Measurements from ENCODE around the gene SHISAL2A.

SHISAL2A gene

DNA sequence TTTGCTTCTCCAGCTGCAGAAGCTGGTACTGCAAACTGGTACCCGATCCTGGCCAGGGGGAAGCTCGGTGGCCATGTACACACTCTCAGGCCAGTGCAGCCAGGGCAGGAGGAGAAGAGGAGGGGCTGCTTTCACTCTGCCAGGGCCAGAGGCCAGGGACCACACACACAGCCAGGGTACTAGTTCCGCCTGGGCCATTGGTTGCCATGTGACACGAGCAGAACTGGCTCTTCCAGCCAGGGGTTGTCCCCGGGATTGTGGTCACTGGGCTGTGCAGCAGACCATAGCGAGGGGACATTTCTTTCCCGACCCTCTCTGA lies 3.7 kb upstream of the SHISAL2A start:
- TF ChIP-seq, protein P1, sequence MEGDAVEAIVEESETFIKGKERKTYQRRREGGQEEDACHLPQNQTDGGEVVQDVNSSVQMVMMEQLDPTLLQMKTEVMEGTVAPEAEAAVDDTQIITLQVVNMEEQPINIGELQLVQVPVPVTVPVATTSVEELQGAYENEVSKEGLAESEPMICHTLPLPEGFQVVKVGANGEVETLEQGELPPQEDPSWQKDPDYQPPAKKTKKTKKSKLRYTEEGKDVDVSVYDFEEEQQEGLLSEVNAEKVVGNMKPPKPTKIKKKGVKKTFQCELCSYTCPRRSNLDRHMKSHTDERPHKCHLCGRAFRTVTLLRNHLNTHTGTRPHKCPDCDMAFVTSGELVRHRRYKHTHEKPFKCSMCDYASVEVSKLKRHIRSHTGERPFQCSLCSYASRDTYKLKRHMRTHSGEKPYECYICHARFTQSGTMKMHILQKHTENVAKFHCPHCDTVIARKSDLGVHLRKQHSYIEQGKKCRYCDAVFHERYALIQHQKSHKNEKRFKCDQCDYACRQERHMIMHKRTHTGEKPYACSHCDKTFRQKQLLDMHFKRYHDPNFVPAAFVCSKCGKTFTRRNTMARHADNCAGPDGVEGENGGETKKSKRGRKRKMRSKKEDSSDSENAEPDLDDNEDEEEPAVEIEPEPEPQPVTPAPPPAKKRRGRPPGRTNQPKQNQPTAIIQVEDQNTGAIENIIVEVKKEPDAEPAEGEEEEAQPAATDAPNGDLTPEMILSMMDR (IDR thresholded peaks at IDR 0.05; ENCODE audit: low read depth, low read length) = no peak
- no peak for DNase-seq (ENCODE audit: low read depth, low spot score)
- in situ Hi-C loops (cut with HindIII; ENCODE audit: low sequenced_read_pairs) = no loop called here
- H3K4me3 ChIP-seq (ENCODE audit: low read depth, low read length) = no peak overlapping the region

DNA sequence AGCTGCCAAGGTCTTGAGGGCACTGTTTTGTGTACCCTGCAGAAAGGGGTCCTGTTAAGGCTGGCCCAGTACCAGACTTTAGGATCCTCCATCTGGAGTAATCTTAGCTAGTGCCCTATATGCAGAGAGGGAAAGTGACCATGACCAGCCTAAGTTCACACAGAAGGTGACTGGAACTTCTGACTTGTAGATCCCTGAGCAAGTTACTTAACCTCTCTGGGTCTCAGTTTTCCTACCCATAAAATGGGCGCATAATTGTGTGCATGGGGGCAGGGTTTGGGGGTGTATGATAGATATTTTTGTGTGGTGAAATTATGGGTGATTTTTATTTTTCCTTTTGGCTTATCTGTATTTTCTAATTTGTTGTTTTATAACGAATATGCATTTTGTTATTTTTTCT lies 3.3 kb upstream of the SHISAL2A start:
- no peak for DNase-seq (ENCODE audit: low read depth, low spot score)
- TF ChIP-seq, protein P1 (IDR thresholded peaks at IDR 0.05; ENCODE audit: low read depth, low read length) = no peak
- in situ Hi-C loops (cut with HindIII; ENCODE audit: low sequenced_read_pairs) = no loop called here

DNA sequence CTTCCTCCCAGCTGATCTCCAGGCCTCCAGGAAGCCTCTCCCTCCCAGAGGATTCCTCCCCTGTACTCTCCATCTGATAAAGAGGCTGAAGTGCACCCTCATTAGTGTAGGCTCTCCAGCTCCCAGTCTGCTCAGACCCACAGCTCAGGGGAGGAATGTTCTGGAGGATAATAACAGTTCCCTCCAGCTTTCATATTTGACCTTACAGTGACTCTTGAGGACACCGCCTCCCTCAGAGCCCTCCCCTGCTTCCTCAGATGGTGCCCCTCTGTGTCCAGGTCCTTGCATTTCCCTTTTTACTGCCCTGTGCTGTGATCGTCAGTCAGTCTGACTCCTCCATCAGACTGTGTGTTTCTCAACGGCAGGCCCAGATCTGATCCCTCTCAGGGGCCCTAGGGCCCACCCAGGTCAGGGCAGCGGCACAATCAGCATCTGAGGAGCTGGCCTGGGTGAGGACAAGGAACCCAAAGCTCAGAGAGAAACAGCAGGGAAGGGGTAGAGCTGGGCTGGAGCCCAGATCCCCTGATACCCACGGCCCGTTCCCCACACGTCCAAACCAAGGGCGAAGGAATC lies 1.1 kb upstream of the SHISAL2A start:
- in situ Hi-C loops (cut with HindIII; ENCODE audit: low sequenced_read_pairs) = no loop called here
- no peak overlapping the region for H3K4me3 ChIP-seq (ENCODE audit: low read depth, low read length)
- no peak for DNase-seq (ENCODE audit: low read depth, low spot score)
- TF ChIP-seq, protein P1 (IDR thresholded peaks at IDR 0.05; ENCODE audit: low read depth, low read length) = no peak

More for the DNA sequence above, 3.3 kb upstream of the SHISAL2A start:
- no peak overlapping the region for H3K4me3 ChIP-seq (ENCODE audit: low read depth, low read length)

DNA sequence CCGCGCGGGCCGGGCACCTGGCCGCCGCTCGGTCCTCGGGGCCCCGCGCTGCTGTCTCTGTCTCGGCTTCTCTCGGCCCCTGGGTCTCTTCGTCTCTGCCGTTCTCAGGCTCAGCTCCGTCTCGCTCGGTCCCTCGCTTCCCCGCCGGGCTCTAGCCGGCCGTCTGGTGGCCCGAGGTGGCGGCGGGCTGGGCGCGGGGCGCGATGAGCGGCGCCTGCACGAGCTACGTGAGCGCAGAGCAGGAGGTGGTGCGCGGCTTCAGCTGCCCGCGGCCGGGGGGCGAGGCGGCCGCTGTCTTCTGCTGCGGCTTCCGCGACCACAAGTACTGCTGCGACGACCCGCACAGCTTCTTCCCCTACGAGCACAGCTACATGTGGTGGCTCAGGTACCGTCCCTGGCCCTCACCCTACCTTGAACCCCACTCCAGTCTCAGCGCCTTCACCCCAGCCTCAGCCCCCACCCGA lies 355 bp downstream of the SHISAL2A start:
- no peak for DNase-seq (ENCODE audit: low read depth, low spot score)
- in situ Hi-C loops (cut with HindIII; ENCODE audit: low sequenced_read_pairs) = no loop called here
- TF ChIP-seq, protein P1 (IDR thresholded peaks at IDR 0.05; ENCODE audit: low read depth, low read length) = no peak
- H3K4me3 ChIP-seq (ENCODE audit: low read depth, low read length) = peak overlapping the region; percentile 12

DNA sequence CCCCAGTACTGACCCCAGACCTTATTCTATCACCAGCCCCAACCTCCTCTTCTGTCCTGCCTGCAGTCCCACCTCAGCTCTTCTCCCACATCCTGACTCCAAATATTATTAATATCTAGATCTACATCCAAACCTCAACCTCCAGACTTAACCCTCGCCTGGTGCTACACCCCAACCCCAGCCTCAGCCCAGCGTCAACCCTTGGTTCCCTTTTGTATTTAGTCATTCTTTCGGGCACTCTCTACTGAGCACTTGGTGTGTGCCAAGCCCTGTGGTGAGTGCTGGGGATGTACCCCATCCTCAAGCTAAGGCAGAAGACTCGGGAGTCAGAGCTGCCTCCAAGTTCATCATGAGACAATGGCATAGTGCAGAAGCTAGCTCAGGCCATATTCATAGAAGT lies 1.1 kb downstream of the SHISAL2A start:
- DNase-seq (ENCODE audit: low read depth, low spot score) = no peak
- TF ChIP-seq, protein P1 (IDR thresholded peaks at IDR 0.05; ENCODE audit: low read depth, low read length) = no peak
- in situ Hi-C loops (cut with HindIII; ENCODE audit: low sequenced_read_pairs) = no loop called here
- H3K4me3 ChIP-seq (ENCODE audit: low read depth, low read length) = no peak overlapping the region

DNA sequence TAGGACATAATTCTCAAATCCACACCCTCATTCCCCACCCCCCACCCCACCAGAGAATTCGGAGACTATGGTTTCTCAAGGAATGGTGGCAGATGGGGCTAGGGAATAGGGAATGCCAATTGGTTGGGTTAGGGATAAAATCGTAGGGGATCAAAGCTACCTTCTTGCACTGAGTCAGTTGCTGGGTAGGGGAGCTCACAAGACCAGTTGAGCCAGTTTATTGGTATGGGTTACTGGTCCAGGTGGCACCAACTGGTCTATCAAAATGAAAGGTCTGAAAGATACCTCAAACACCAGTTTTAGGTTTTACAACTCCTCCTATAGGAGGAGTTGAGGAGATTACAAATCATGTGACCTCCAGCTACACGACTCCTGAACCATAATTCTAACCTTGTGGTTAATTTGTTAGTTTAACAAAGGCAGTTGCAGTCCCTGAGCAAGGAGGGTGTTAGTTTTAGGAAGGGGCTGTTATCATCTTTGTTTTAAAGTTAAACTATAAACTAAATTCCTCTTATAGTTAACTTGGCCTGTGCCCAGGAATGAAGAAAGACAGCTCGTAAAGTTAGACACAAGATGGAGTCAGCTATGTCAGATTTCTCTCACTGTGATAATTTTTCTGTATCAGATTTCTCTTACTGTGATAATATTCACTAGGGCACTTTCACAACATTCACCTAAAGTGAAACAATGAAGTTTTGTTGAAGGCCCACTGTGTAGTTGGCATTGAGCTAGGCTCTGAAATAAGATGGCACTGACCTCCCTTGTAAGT lies 2.5 kb downstream of the SHISAL2A start:
- no peak overlapping the region for H3K4me3 ChIP-seq (ENCODE audit: low read depth, low read length)
- in situ Hi-C loops (cut with HindIII; ENCODE audit: low sequenced_read_pairs) = no loop called here
- no peak for DNase-seq (ENCODE audit: low read depth, low spot score)
- TF ChIP-seq, protein P1 (IDR thresholded peaks at IDR 0.05; ENCODE audit: low read depth, low read length) = no peak

Data from astrocyte of the spinal cord (primary cell).